Measurements from ENCODE around the gene DPY19L3.

DNA sequence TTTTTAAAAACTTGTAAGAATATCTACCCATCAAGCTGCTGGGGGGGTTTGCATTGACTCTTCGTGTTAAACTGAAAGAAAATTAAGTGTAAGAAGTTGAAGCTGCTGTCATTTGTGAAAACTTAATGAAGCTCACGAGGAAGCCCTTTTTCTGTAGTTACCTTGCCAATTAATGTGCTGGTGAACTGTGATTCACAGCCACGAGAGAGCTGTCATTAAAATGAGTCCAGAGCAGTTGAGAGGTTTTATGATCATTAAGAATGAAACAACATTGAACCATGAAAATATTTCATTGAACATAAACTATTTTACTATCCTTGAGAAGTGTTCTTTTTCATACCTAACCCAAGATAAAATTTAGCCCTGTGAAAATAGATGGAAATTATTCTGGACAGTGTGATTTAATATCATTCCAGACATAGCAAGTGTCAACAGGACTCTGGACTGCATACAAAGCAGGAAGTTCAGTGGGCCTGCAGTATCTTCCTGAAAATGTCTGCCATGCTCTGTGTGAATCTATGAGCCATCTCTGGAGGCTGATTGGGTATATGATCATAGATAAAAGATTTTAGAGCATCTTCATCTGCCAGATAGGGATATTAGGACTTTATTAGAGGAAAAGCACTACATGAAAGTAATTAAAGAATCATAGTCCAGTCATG is 53.8 kb downstream of the DPY19L3 start:
- TF ChIP-seq CTCF (IDR thresholded peaks at IDR 0.05; ENCODE audit: low read depth, low read length) (no peak), EZH2phosphoT487 (IDR thresholded peaks at IDR 0.05; ENCODE audit: low read depth) (no peak)

Data from OCI-LY3 (cell line).